HG03442 (cell line): ENCODE measurements around the gene CDKN2D.
"Not testable (repeated sequence)": the region's sequence is repeated elsewhere in the genome, so short reads cannot be mapped to it uniquely, and the experiment has no call there.

Experiments
- ATAC-seq: cut with Tn5 transposase; IDR thresholded peaks from one replicate; pipeline ENCODE4 v1.9.1; 2021; ENCODE audit warnings: mild to moderate bottlenecking, moderate library complexity; ENCODE audit not compliant: unreplicated experiment

CDKN2D gene

GRCh38 chr19:10582091-10582490, 13.3 kb upstream of the CDKN2D start:
- no peak for ATAC-seq

- peak; percentile 49 for ATAC-seq
Observed at GRCh38 chr19:10580979-10581631, 12.3 kb upstream of the CDKN2D start.

- ATAC-seq = no peak
Observed at GRCh38 chr19:10577951-10578350, 9.2 kb upstream of the CDKN2D start.

GRCh38 chr19:10575011-10575716, 6.4 kb upstream of the CDKN2D start:
- ATAC-seq = no peak

- no peak for ATAC-seq
Observed at GRCh38 chr19:10574462-10574861, 5.7 kb upstream of the CDKN2D start.

- ATAC-seq = not testable (repeated sequence)
Observed at GRCh38 chr19:10573793-10574192, 5.0 kb upstream of the CDKN2D start.

- ATAC-seq = peak; percentile 0
Observed at GRCh38 chr19:10568062-10568825, 535 bp downstream of the CDKN2D start.

GRCh38 chr19:10567656-10568055, 1.1 kb downstream of the CDKN2D start:
- no peak for ATAC-seq

GRCh38 chr19:10566658-10567410, 1.9 kb downstream of the CDKN2D start:
- ATAC-seq = no peak

GRCh38 chr19:10566408-10566657, 2.4 kb downstream of the CDKN2D start:
- no peak for ATAC-seq

- peak; percentile 49 for ATAC-seq
Observed at GRCh38 chr19:10565567-10566407, 3.0 kb downstream of the CDKN2D start, which contains the start of gene KRI1. Gene KRI1 (minus strand): TSS chr19:10566010. CDS start chr19:10565999, 11 bp downstream.

- ATAC-seq = no peak
Observed at GRCh38 chr19:10565028-10565566, 3.7 kb downstream of the CDKN2D start.

GRCh38 chr19:10562609-10563008, 6.2 kb downstream of the CDKN2D start:
- no peak for ATAC-seq

GRCh38 chr19:10560154-10560553, 8.6 kb downstream of the CDKN2D start:
- ATAC-seq = no peak

GRCh38 chr19:10557603-10558197, 11.1 kb downstream of the CDKN2D start:
- no peak for ATAC-seq

GRCh38 chr19:10555610-10555973, 13.2 kb downstream of the CDKN2D start:
- ATAC-seq = no peak

- no peak for ATAC-seq
Observed at GRCh38 chr19:10554760-10555609, 13.8 kb downstream of the CDKN2D start.

GRCh38 chr19:10553943-10554381, 14.8 kb downstream of the CDKN2D start:
- no peak for ATAC-seq
